DOHH2 (cell line): ENCODE results near the gene ACTR2.
A peak's percentile ranks its signal among the peaks of the same experiment; 100 is the strongest.
"Not testable (repeated sequence)": the region's sequence is repeated elsewhere in the genome, so short reads cannot be mapped to it uniquely, and the experiment has no call there.

Experiments used
- H3F3A ChIP-seq: fragments of 200-600 bp; sonication (generic), shearing (Covaris generic); 2 replicates; pipeline ENCODE4 v1.6.0; 2016; ENCODE audit warnings: antibody characterized with exemption, mild to moderate bottlenecking; ENCODE audit not compliant: control insufficient read depth, insufficient read depth
- H3K27ac ChIP-seq: fragments of 200-600 bp; sonication (generic); 2 replicates; pipeline ENCODE4 v1.5.1; 2014; ENCODE audit warnings: low read depth, mild to moderate bottlenecking, low read length, moderate library complexity
- H3K27me3 ChIP-seq: fragments of 200-600 bp; sonication (generic); 2 replicates; pipeline ENCODE4 v1.6.1; 2014; ENCODE audit warnings: mild to moderate bottlenecking, low read length, mixed read lengths; ENCODE audit not compliant: control insufficient read depth
- H3K36me3 ChIP-seq: fragments of 200-600 bp; sonication (generic); 2 replicates; pipeline ENCODE4 v1.6.1; 2014; ENCODE audit warnings: mild to moderate bottlenecking, low read length, moderate library complexity, mixed read lengths; ENCODE audit not compliant: control insufficient read depth
- H3K4me1 ChIP-seq: fragments of 200-600 bp; sonication (generic); 2 replicates; pipeline ENCODE4 v1.6.1; 2014; ENCODE audit warnings: mild to moderate bottlenecking, low read length, mixed read lengths; ENCODE audit not compliant: control insufficient read depth
- H3K4me2 ChIP-seq: fragments of 200-600 bp; sonication (generic); 2 replicates; pipeline ENCODE4 v1.6.0; 2014; ENCODE audit warnings: mild to moderate bottlenecking, low read length, moderate library complexity
- H3K4me3 ChIP-seq: fragments of 200-600 bp; sonication (generic); 2 replicates; pipeline ENCODE4 v1.5.1; 2014; ENCODE audit warnings: mild to moderate bottlenecking, low read length, mixed read lengths
- H3K79me2 ChIP-seq: fragments of 200-600 bp; sonication (generic); 2 replicates; pipeline ENCODE4 v1.6.1; 2014; ENCODE audit warnings: mild to moderate bottlenecking, low read length, mixed read lengths; ENCODE audit not compliant: control insufficient read depth
- H3K9me2 ChIP-seq: fragments of 200-600 bp; sonication (generic); replicated peaks from 2 replicates; pipeline ENCODE4 v1.6.1; 2014; ENCODE audit warnings: mild to moderate bottlenecking, low read length, mixed read lengths; ENCODE audit not compliant: control insufficient read depth
- H3K9me3 ChIP-seq: fragments of 200-600 bp; sonication (generic); 2 replicates; pipeline ENCODE4 v1.6.1; 2014; ENCODE audit warnings: antibody characterized with exemption, low read length, mixed read lengths; ENCODE audit not compliant: control insufficient read depth, insufficient read depth
- H4K20me1 ChIP-seq: fragments of 200-600 bp; sonication (generic); 2 replicates; pipeline ENCODE4 v1.6.0; 2014; ENCODE audit warnings: low read depth, mild to moderate bottlenecking, antibody characterized with exemption, low read length, moderate library complexity; ENCODE audit not compliant: control insufficient read depth, insufficient read depth
- EZH2phosphoT487 ChIP-seq: fragments of 200-600 bp; sonication (generic); IDR thresholded peaks from 2 replicates; pipeline ENCODE4 v1.6.1; 2017; ENCODE audit warnings: borderline replicate concordance, mild to moderate bottlenecking, antibody characterized with exemption, low read length, moderate library complexity, mixed read lengths
- TF ChIP-seq, protein P1 (sequence below): fragments of 200-600 bp; sonication (generic); IDR thresholded peaks from one replicate; pipeline ENCODE4 v1.5.1; 2014; ENCODE audit warnings: antibody characterized with exemption, mild to moderate bottlenecking, low read depth, low read length; ENCODE audit not compliant: poor library complexity, severe bottlenecking

ACTR2 gene

DNA sequence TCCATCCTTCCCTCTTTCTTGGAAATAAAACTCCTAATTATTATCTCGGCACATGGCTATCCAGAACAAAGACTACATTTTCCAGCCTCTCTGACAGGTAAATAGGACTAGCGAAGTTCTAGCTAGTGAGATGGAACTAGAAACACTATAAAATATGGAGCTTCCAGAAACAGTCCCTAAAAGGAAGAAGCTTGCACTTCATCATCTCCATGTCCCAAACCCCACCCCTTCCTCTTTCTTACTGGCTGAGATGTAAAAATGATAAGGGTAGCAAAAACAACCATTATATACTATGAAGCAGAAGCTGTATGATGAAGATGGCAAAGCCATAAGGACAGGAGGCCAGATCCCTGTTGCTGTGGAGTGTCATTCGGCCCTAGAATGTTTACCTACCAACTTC lies 11.7 kb upstream of the ACTR2 start:
- H3K4me3 ChIP-seq, result no peak overlapping the region
- no peaks in the 10 kb centered on the region for H3K9me3 ChIP-seq
- H3K36me3 ChIP-seq, result no peaks in the 10 kb centered on the region; the same call in 1 of the 2 replicates
- H3K4me1 ChIP-seq, result peaks cover 18% of the 10 kb centered on the region
- TF ChIP-seq, protein P1, sequence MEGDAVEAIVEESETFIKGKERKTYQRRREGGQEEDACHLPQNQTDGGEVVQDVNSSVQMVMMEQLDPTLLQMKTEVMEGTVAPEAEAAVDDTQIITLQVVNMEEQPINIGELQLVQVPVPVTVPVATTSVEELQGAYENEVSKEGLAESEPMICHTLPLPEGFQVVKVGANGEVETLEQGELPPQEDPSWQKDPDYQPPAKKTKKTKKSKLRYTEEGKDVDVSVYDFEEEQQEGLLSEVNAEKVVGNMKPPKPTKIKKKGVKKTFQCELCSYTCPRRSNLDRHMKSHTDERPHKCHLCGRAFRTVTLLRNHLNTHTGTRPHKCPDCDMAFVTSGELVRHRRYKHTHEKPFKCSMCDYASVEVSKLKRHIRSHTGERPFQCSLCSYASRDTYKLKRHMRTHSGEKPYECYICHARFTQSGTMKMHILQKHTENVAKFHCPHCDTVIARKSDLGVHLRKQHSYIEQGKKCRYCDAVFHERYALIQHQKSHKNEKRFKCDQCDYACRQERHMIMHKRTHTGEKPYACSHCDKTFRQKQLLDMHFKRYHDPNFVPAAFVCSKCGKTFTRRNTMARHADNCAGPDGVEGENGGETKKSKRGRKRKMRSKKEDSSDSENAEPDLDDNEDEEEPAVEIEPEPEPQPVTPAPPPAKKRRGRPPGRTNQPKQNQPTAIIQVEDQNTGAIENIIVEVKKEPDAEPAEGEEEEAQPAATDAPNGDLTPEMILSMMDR, result no peak
- TF ChIP-seq EZH2phosphoT487, result no peak
- H4K20me1 ChIP-seq, result no peaks in the 10 kb centered on the region
- no peaks in the 10 kb centered on the region for H3K9me2 ChIP-seq
- peaks cover 6% of the 10 kb centered on the region; the same call in 1 of the 2 replicates for H3K79me2 ChIP-seq
- no peak overlapping the region for H3K4me2 ChIP-seq
- H3K27ac ChIP-seq, result no peak overlapping the region
- no peaks in the 10 kb centered on the region for H3K27me3 ChIP-seq
- peaks cover 10% of the 10 kb centered on the region for H3F3A ChIP-seq

DNA sequence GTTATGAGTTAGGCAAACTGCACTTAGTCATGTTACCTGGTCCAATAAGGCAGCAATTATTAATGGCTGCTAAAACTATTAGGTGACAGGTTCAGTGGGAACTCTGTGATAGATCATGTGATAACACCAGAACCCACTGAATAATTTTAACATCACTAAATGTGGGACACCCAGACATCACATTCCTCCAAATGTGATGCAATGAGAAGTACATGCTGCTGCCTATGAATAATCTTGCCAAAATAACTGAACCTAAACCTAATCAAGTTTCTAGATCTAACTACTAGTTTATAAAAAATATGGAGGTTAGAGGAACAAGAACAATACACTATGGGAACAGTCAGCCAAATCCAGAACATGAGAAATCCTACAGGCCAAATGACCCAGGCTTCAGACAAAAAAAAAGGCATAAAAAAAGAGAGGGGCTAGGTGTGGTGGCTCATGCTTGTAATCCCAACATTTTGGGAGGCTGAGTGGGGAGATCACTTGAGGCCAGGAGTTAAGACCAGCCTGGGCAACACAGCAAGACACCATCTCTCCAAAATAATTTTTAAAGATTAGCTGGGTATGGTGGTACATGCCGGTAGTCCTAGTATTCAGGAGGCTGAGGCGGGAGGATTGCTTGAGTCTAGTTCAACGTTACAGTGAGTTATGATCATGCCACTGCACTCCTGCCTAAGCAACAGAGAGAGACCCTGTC lies 7.0 kb upstream of the ACTR2 start:
- Histone ChIP-seq H3K36me3 (peaks cover 3% of the 10 kb centered on the region), H3K9me3 (no peaks in the 10 kb centered on the region), H4K20me1 (no peaks in the 10 kb centered on the region), H3K4me1 (0 out of 2 replicates have a peak, but pooled peaks cover 5% of the 10 kb centered on the region), H3K79me2 (peaks cover 21% of the 10 kb centered on the region), H3K4me3 (no peak overlapping the region), H3F3A (no peaks in the 10 kb centered on the region), H3K4me2 (no peak overlapping the region), H3K27ac (no peak overlapping the region), H3K9me2 (no peaks in the 10 kb centered on the region), H3K27me3 (no peaks in the 10 kb centered on the region)
- no peak for TF ChIP-seq EZH2phosphoT487
- TF ChIP-seq, protein P1, result no peak

- H3K4me3 ChIP-seq, H3K27me3 ChIP-seq, H3K9me2 ChIP-seq, H3F3A ChIP-seq, H3K27ac ChIP-seq, H3K9me3 ChIP-seq, H3K4me1 ChIP-seq, H3K4me2 ChIP-seq, H4K20me1 ChIP-seq, H3K36me3 ChIP-seq: not testable (repeated sequence)
- peaks cover 28% of the 10 kb centered on the region for H3K79me2 ChIP-seq
Measured at GRCh38 chr2:65221275-65221674, 6.4 kb upstream of the ACTR2 start.

GRCh38 chr2:65227020-65227455 lies 593 bp upstream of the ACTR2 start:
- H3K79me2 ChIP-seq, result peaks cover 75% of the 10 kb centered on the region
- peaks cover 11% of the 10 kb centered on the region; the same call in 1 of the 2 replicates for H4K20me1 ChIP-seq
- peaks cover 7% of the 10 kb centered on the region for H3F3A ChIP-seq
- peak overlapping the region; percentile 97 for H3K27ac ChIP-seq
- peak overlapping the region; percentile 73 for H3K4me2 ChIP-seq
- H3K36me3 ChIP-seq, result peaks cover 50% of the 10 kb centered on the region
- H3K9me2 ChIP-seq, result no peaks in the 10 kb centered on the region
- peak overlapping the region; percentile 96 for H3K4me3 ChIP-seq
- H3K4me1 ChIP-seq, result peaks cover 35% of the 10 kb centered on the region
- H3K27me3 ChIP-seq, result no peaks in the 10 kb centered on the region
- TF ChIP-seq, protein P1, result no peak
- no peak for TF ChIP-seq EZH2phosphoT487
- no peaks in the 10 kb centered on the region for H3K9me3 ChIP-seq
